Cardiac muscle cell (in vitro differentiated cells and primary cell): Measurements from ENCODE around the gene PIK3CD. TPM values are rescaled to one million over a fixed set of nuclear protein-coding genes. Genes with fewer than 3 reads are reported as not detected.

Experiments used
- DNase-seq, 2 donors: peaks; one replicate each; pipeline versions ENCODE4 v3.0.0 to v3.0.0-alpha.2; 2010 to 2017; ENCODE audit warnings: low read depth in 1 of 2, low spot score in 1 of 2
- H3K27ac ChIP-seq: fragments of 200-600 bp; sonication (generic); 2 replicates; pipeline ENCODE4 v1.5.1; 2016
- H3K27me3 ChIP-seq: fragments of 200-600 bp; sonication (generic); 2 replicates; pipeline ENCODE4 v1.6.0; 2016; ENCODE audit warnings: control low read depth
- H3K36me3 ChIP-seq: fragments of 200-600 bp; sonication (generic); 2 replicates; pipeline ENCODE4 v1.5.1; 2016; ENCODE audit warnings: control low read depth
- H3K4me1 ChIP-seq: fragments of 200-600 bp; sonication (generic); 2 replicates; pipeline ENCODE4 v1.8.1; 2017; ENCODE audit warnings: low read depth, mild to moderate bottlenecking, mixed run types
- H3K4me3 ChIP-seq: fragments of 200-600 bp; sonication (generic); 2 replicates; pipeline ENCODE4 v1.5.1; 2016; ENCODE audit warnings: mild to moderate bottlenecking
- H3K9me3 ChIP-seq: fragments of 200-600 bp; sonication (generic); 2 replicates; pipeline ENCODE4 v1.5.1; 2017; ENCODE audit warnings: low read depth, mild to moderate bottlenecking, control low read depth
- CTCF ChIP-seq: IDR thresholded peaks from 2 replicates; pipeline ENCODE4 v1.5.1; 2012; ENCODE audit warnings: low read depth, mild to moderate bottlenecking, low read length
- polyA plus RNA-seq: library from polyadenylated mRNA; unstranded; fragments of >200 nt; fragmentation: Nextera tagmentation; extraction: Ambion mirVana; gene quantifications from 2 replicates; pipeline ENCODE4 v1.2.1, GENCODE V29; 2016
- total RNA-seq: library from RNA; depleted of rRNA; stranded (reverse); fragments of >200 nt; gene quantifications from 2 replicates; pipeline ENCODE4 v1.2.3, GENCODE V29; 2016

The PIK3CD gene
- total and polyA plus RNA-seq, 2 experiments from 2014 or later = 3.0 to 7.9 TPM

GRCh38 chr1:9680828-9681227, 29.3 kb downstream of the PIK3CD start:
- Histone ChIP-seq H3K4me1 (no peaks in the 10 kb centered on the region), H3K27me3 (no peaks in the 10 kb centered on the region), H3K36me3 (no peaks in the 10 kb centered on the region), H3K4me3 (no peak overlapping the region), H3K9me3 (no peaks in the 10 kb centered on the region), H3K27ac (no peak overlapping the region)
- no peak for DNase-seq
- no peak for TF ChIP-seq CTCF

- H3K36me3 ChIP-seq = no peaks in the 10 kb centered on the region
- no peak for DNase-seq
- H3K27ac ChIP-seq = no peak overlapping the region
- TF ChIP-seq CTCF = no peak
- H3K4me3 ChIP-seq = no peak overlapping the region
- no peaks in the 10 kb centered on the region for H3K9me3 ChIP-seq
- H3K27me3 ChIP-seq = peaks cover 13% of the 10 kb centered on the region
- H3K4me1 ChIP-seq = no peaks in the 10 kb centered on the region
These were observed 33.3 kb downstream of the PIK3CD start for GRCh38 chr1:9684801-9685200.

GRCh38 chr1:9687120-9687873, 35.8 kb downstream of the PIK3CD start:
- Histone ChIP-seq H3K36me3 (no peaks in the 10 kb centered on the region), H3K27me3 (peaks cover 36% of the 10 kb centered on the region), H3K27ac (no peak overlapping the region), H3K4me3 (peak overlapping the region; percentile 88), H3K9me3 (no peaks in the 10 kb centered on the region), H3K4me1 (no peaks in the 10 kb centered on the region)
- TF ChIP-seq CTCF = peak; percentile 10
- DNase-seq = peak; percentile 58 to 76

- peak; percentile 38 to 53 for DNase-seq
- Histone ChIP-seq H3K27me3 (peaks cover 36% of the 10 kb centered on the region), H3K9me3 (no peaks in the 10 kb centered on the region), H3K27ac (no peak overlapping the region), H3K4me1 (no peaks in the 10 kb centered on the region), H3K4me3 (peak overlapping the region; percentile 88), H3K36me3 (no peaks in the 10 kb centered on the region)
- no peak for TF ChIP-seq CTCF
These were observed 36.5 kb downstream of the PIK3CD start for GRCh38 chr1:9687874-9688582.

GRCh38 chr1:9688599-9688998, 37.1 kb downstream of the PIK3CD start:
- Histone ChIP-seq H3K4me1 (no peaks in the 10 kb centered on the region), H3K36me3 (no peaks in the 10 kb centered on the region), H3K9me3 (no peaks in the 10 kb centered on the region), H3K4me3 (peak overlapping the region; percentile 20), H3K27me3 (peaks cover 36% of the 10 kb centered on the region), H3K27ac (no peak overlapping the region)
- no peak for TF ChIP-seq CTCF
- no peak for DNase-seq
